ENCODE data around the gene NDUFS1.
"Not testable (repeated sequence)": the region's sequence is repeated elsewhere in the genome, so short reads cannot be mapped to it uniquely, and the experiment has no call there.

Gene NDUFS1

DNA sequence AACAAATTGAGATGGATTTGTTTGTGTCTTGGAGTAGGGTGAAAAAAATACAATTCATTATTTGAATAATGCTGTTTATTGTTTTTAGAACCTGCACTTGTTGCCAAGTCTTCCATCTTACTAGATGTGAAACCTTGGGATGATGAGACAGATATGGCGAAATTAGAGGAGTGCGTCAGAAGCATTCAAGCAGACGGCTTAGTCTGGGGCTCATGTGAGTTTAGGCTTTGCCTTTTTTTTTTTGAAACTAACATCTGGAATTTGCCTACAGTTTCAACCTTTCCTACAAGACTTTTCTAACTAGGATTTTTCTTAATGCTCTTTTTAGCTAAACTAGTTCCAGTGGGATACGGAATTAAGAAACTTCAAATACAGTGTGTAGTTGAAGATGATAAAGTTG is 3.2 kb upstream of the NDUFS1 start:
- not testable (repeated sequence) for DNase-seq (ENCODE audit: low read depth in 2 of 2)

DNA sequence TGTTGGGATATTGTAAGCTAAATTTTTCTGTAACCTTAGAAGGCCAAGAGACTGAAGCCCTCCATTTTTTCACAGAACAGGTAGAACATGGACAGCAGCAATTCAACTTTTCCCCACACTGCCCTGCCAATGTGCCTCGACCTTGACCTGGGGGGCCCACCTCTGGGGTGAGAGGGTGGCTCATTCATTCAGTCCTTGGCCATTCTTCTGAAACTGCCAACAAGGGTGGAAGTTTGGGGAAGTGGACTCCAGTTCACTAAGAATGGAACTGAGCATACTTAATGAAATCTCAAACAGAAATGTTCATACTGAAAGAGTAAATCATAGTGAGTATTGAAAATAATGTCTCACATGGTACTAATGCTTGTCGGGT is 1.5 kb upstream of the NDUFS1 start:
- DNase-seq (ENCODE audit: low read depth in 2 of 2), result no peak

DNA sequence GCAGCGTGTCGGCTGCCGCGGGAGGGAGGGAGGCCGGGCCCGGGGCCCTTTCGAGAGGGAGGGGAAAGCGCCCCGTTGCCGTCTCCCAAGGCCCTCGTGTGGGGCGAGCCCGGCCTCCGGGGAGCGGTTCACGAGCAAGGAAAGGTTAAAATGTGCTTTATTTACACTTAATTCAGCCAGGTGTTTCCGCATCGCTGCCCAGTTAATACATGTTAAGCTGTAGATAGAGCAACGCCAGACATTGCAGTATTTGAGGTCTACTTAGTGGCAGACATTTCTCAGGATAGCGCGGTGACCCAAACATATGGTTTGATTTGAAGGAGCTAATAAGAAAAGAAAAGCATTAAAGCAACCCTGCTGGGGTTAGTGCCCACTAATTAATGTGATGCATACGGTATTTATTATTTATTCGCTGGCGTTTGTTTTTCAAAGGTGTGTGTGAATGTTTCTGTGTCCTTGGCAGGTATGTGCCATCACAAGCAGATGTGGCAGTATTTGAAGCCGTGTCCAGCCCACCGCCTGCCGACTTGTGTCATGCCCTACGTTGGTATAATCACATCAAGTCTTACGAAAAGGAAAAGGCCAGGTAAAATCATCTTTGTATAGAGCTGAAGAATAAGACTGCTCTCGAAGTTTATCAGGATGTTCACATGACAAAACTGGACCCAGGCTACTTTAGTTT is 1.0 kb upstream of the NDUFS1 start:
- DNase-seq (ENCODE audit: low read depth in 2 of 2), result no peak

DNA sequence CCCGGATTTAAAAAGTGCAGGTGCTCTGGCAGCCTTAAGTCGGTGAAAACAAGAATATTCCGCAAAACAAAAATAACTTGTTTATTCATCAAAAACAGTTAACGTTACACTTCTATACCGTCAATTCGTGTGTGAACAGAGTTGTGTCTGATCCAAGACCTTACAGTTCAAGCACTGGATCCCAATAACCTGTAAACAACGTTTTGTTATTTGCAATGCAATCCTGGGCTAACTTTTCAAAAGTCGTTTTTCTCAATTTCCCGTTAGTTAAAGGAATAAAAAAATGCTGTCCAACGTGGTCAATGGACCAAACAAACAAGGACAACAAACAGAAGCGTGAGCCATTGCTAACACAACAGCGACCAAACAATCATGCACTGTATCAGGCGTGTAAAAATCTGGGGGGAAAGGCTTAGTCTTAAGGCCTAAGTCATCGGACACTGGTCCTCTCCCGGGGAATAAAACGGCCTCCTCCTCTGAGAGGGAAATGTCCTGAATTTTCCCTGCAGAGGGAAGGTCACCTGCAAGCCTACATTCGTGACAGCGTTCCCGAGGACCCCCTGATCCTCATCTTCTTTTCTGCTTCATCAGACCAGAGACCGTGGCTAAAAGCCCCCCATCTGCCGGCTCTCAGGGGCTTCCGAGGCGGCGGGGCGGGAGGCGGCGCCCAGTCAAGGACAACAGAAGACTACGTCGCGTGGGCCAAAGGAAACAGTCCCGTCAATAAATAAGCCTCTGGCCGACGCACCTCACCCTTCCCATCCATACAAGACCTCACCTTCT is 490 bp downstream of the NDUFS1 start:
- no peak for DNase-seq (ENCODE audit: low read depth in 2 of 2)

DNA sequence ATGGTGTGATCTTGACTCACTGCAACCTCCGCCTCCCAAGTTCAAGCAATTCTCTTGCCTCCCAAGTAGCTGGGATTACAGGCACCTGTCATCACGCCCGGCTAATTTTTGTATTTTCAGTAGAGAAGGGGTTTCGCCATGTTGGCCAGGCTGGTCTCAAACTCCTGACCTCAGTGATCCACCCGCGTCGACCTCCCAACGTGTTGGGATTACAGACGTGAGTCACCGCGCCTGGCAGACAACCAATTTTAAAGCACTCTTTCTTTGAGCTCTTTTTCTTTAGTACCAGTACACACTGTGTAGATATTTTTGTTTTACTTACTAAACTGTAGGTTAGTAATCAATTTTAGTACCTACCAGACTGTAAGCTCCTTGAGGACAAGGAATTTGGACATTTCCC is 2.2 kb downstream of the NDUFS1 start:
- DNase-seq (ENCODE audit: low read depth in 2 of 2), result not testable (repeated sequence)

DNA sequence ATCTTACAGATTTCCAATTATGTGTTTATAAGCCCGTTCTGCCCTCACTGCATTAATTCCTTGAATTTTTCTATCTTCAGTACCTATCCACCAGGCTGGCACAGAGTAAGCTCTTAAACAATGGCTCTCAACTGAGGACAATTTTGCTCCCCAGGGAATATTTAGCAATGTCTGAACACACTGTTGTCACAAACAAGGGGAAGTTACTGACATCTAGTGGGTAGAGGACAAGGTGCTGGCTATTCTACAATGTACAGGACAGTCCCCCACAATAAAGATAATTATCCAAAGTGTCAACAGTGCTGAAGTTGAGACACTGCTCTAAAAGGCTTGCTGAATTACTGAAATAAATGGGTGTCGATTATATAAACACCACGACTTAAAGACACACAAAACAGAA is 5.0 kb downstream of the NDUFS1 start:
- no peak for DNase-seq (ENCODE audit: low read depth in 2 of 2)

DNA sequence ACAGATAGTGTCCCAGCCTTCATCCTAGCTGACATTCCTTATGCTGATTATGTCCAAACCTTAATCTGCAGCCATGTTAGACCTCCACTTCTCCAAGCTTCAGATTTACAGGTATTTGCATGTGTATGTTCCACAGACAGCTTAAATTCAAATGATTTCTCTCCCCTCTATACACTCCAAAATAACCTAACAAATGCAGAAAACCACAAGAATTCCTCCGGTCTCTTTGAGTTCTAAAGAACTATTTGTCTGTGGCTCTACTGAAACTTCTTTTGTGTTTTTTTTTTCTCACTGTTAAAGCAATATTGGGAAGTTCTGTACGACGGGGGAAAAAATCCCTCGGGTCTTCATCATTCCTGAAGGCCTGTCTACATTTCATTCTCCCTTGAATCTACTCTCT is 8.6 kb downstream of the NDUFS1 start:
- no peak for DNase-seq (ENCODE audit: low read depth in 2 of 2)

DNA sequence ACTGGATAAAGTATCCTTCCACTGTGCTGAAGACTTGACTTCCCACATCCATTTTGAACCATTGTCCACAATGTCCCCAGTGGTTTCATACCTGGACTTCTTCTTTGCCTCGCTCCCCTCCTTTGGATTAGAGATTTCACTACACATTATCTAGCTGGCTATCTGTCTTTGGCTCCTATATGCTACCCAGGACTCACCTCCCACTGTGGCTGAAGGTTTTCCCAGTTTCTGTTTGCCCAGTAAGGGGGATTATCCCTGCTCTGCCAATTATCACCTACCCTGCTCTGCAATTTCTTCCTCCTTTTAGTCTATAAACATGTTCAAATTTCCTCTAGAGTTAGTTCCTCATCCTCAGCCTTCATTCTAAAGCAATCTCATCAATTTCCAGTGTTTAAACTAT is 9.1 kb downstream of the NDUFS1 start:
- no peak for DNase-seq (ENCODE audit: low read depth in 2 of 2)

DNA sequence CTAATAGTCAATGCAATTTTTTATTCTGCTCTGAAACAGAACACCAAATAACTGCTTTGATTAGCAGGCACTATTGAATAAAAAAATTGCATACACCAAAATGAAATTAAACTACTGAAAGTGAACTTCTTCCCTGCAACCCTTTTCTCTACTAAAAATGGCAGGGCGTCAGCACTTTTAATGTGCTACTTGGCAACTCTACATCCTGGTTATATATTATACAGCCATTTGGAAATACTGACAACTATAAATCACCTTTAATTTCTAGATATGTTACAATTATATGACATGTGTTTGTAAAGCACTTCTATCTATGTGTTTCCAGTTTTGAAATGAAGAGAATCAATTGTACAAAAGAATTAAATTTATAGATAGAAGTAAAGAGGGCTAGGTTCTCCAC is 9.9 kb downstream of the NDUFS1 start:
- DNase-seq (ENCODE audit: low read depth in 2 of 2), result no peak

DNA sequence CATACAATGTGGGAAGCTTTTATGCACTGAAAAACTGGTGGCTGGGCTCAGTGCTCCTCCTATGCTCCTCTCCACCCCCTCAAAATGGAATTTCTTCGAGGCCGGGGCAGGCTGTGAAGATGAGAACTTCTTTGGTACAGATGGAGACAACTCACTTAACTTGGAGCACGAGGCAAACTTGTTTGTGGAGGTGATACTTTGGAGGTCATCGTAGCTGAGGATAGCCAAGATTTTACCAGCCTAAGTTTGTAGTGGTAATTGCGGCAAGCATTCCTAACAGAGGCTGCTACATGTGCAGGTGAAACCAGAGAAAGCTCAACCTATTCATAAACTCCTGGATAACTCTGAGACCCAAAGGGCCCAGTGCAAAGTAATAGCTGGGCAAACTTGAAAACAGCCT is 13.6 kb downstream of the NDUFS1 start:
- no peak for DNase-seq (ENCODE audit: low read depth in 2 of 2)

DNA sequence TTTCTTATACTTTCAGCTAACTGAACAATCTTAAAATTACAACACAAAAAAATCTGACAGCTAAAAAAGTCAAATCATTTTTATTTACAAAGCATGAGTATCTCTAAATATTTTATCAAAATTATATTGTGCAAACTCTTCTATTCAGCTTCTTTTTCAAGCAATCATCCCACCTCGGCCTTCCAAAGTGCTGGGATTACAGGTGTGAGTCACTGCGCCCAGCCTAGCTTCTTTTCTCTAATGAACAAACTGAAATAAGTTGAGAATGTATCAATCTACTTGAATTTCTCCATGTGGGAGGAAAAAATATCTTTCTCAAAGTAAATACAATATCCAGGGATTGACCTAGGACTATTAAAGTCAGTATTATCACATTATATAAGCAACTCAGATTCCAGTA is 14.9 kb downstream of the NDUFS1 start:
- no peak for DNase-seq (ENCODE audit: low read depth in 2 of 2)

DNA sequence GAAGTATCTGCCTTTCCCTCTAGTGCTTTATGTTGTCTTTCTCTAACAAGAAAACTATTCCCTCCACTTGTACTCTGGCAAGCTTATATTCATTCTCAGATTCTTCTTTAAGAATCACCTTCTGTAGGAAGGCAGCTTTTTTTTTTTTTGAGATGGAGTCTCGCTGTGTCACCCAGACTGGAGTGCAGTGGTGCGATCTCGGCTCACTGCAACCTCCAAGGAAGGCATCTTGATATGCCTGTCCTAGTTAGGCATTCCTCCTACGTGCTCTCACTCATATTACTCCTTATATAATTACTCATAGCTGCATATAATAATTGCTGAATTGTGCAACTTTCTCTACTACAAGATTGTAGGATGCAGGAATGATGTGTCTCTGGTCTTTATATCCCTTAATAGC is 15.8 kb downstream of the NDUFS1 start:
- DNase-seq (ENCODE audit: low read depth in 2 of 2), result no peak

DNA sequence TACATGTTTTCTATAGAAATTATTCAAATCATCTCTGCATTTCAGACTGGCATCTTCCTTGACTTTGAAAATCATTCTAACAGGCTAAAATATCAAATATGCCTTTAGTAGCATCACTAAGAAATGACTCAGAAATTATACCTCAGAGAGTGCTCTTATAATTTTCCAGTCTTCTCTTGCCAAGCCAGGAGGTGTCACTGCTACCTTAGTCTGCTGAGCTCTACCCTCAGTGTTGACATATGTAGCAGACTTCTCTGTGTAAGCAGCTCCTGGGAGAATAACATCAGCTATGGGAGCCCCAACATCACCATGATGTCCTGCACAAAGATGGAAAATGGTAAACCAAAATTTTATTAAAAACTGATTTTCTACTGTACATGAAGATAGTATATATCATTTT is 31.6 kb downstream of the NDUFS1 start:
- no peak for DNase-seq (ENCODE audit: low read depth in 2 of 2)

DNA sequence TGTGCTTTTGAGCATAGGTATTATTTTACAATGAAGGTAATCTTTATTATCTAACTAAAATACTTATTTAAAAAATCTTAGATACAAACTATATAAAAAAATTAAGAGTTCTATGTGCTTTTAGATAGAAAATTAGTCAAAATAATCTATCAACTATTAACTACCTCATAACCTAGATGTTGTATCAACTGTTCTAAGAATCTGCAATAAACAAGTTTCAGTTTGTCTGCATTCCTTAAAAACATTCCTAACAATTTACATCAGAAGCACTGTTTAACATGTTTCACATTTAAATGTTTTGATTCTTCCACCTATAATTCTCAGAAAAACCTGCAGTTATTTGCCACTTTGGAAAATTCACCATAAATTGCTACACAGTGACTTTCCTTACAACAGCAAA is 33.3 kb downstream of the NDUFS1 start:
- no peak for DNase-seq (ENCODE audit: low read depth in 2 of 2)

DNA sequence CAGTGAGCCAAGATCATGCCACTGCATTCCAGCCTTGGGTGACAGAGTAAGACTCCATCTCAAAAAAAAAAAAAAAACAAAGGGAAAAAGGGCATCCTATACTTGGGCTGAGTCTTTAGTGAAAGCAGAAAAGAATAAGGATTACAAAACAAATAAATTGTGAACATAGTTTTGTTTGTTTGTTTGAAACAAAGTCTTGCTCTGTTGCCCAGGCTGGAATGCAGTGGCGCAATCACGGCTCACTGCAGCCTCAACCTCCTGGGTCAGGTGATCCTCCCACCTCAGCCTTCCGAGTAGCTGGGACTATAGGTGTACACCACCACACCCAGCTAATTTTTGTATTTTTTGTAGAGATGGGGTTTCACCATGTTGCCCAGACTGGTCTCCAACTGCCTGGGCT is 36.7 kb downstream of the NDUFS1 start:
- DNase-seq (ENCODE audit: low read depth in 2 of 2), result not testable (repeated sequence)

DNA sequence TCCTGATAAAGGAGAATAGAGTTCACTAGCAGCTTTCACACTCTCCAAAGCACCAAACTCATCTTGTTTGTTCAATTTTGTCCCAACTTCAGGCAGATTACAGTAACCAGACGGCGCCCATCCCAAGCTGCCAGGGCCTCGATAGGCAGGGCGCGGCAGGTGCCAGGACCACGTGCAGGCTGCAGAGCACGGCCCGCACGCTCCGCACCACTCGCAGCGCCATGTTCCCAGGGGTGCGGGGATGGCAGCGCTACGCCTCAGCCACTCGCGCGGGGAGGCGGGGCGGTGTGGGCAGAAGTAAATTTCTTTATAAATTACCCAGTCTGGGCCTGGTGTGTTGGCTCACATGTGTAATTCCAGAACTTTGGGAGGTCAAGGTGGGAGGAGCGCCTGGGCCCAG is 43.0 kb downstream of the NDUFS1 start:
- DNase-seq (ENCODE audit: low read depth in 2 of 2), result no peak

DNA sequence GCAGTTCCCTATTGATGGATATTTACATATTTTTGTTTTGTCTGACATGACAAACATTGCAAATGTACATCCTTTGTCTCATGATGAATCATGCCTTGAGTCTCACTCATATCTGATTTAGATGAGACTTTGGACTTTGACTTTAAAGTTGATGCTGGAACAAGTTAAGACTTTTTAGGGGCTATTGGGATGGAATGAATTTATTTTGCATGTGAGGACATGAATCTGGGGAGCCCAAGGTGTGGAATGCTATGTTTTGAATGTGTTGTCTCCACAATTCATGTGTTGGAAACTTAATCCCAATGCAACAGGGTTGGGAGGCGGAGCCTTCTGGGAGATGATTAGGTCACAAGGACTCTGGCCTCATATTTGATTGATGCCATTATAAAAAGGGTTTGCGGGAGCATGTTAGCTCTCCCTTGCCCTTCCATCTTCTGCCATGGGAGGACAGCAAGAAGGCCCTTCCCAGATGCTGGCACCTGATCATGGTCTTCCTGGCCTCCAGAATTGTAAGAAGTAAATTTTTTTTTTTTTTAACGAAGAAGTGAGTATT is 44.1 kb downstream of the NDUFS1 start:
- no peak for DNase-seq (ENCODE audit: low read depth in 2 of 2)

DNA sequence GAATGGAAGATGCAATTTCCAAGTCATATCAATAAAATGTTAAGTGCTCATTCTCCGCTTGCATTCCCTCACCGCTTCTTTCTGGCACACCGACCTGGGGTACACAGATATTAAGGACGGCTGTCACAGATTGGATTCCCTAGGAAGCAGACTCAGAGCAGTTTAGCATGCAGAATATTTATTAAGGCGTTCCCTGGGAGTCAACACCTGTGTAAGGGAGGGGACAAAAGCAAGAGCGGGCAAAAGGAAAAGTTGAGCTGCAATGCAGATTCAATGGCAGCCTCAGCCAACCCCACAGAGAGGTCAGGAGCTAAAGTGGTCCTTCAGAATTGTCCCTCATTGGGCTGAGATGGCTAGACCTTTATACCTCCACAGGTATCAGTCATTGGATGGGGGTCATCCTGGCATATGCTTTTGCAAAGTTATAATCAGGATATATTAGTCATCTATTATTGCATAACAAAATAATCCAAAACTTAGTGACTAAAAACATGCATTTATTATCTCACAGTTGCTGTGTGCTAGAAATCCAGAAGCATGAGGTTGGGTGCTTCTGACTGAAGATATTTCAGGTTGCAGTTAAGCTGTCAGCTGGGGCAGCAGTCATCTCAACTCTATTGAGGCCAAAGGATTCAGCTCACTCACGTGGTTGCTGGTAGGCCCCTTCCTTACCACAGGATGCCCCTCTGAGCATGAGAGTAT is 46.2 kb downstream of the NDUFS1 start:
- DNase-seq (ENCODE audit: low read depth in 2 of 2), result no peak

DNA sequence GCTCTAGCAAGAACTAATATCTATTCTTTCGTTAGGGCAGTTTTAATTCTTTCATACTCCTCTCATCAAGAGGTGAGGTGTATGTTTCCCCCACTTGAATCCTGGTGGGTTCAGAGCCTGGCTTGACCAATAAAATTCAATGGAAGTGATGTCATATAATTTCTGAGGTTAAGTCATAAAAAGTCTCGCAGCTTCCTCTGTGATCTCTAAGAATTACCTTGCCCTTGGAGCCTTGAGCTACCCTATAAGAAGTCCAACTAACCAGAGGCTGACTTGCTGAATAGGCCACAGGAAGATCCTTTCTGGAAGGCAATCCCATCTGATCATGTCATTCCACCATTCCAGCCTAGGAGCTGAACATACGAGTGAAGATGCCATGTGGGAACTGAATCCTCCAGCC is 47.1 kb downstream of the NDUFS1 start:
- DNase-seq (ENCODE audit: low read depth in 2 of 2), result no peak

DNA sequence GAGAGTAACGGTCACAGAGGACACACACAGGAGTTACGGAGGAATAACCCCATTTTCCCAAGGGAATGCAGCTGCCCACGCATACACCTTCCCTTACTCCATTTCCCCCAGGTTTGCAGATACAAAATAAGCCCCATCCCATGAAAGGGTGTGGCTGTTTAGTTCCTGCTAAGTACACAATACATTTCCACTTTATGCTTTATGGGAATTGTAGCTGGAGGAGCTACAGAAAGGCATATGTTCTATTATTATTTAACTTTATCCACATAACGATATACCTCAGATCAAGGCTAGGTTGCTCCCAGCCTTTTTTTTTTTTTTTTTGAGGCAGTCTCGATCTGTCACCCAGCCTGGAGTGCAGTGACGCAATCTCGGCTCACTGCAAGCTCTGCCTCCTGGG is 50.5 kb downstream of the NDUFS1 start:
- no peak for DNase-seq (ENCODE audit: low read depth in 2 of 2)

DNA sequence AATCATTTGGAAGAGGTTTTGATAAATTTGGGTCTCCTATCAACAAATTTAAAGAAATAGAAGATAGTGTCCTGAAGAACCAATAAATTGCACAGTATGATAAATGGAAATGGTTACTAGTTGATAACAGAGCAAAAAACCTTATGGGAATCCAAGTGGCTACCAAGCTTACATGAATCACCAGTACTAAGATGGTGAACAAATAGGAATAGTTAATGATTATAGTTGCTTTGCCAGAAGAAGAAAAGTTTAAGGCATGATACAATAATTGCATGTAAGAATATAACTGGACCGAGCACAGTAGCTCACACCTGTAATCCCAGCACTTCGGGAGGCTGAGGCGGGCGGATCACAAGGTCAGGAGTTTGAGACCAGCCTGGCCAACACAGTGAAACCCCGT is 53.7 kb downstream of the NDUFS1 start:
- DNase-seq (ENCODE audit: low read depth in 2 of 2), result no peak

DNA sequence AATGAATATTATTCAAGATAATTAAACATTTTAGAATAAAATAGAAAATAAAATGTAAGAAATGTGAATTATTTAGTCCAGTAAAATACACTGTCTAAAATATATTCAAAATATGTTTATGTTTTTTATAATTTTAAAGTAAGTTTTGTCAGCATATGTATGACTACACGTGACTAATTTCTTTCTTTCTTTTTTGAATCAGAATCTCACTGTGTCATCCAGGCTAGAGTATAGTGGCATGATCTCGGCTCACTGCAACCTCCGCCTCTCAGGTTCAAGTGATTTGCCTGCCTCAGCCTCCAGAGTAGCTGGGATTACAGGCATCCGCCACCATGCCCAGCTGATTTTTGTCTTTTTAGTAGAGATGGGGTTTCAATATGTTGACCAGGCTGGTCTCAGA is 54.2 kb downstream of the NDUFS1 start:
- no peak for DNase-seq (ENCODE audit: low read depth in 2 of 2)

DNA sequence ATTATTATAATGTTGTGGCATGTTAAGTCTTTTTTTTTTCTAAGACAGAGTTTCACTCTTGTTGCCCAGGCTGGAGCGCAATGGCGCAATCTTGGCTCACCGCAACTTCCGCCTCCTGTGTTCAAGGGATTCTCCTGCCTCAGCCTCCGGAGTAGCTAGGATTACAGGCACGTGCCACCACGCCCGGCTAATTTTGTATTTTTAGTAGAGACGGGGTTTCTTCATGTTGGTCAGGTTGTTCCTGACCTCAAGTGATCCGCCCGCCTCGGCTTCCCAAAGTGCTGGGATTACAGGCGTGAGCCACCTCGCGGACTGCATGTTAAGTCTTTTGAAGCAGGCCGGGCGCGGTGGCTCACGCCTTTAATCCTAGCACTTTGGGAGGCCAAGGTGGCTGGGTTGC is 60.4 kb downstream of the NDUFS1 start:
- DNase-seq (ENCODE audit: low read depth in 2 of 2), result not testable (repeated sequence)

Measured in fibroblast of skin of left quadriceps (primary cell).